Neural crest cell (in vitro differentiated cells): Measurements from ENCODE around the gene MTREX. TPM values are rescaled to one million over a fixed set of nuclear protein-coding genes. Genes with fewer than 3 reads are reported as not detected.

Experiments used
- DNase-seq: peaks from one replicate; pipeline ENCODE4 v3.0.0; 2021; ENCODE audit warnings: low read depth, mixed read lengths, low spot score
- H3K27ac Mint-ChIP-seq: one replicate; pipeline ENCODE4 v1.8.0; 2021; ENCODE audit warnings: mild to moderate bottlenecking, mixed read lengths; ENCODE audit not compliant: unreplicated experiment
- H3K27me3 Mint-ChIP-seq: 2 replicates; pipeline ENCODE4 v1.8.0; 2021; ENCODE audit warnings: low read depth, mild to moderate bottlenecking, mixed read lengths
- H3K36me3 Mint-ChIP-seq: 2 replicates; pipeline ENCODE4 v1.8.0; 2021; ENCODE audit warnings: low read depth, mild to moderate bottlenecking, mixed read lengths
- H3K4me1 Mint-ChIP-seq: 2 replicates; pipeline ENCODE4 v1.8.0; 2021; ENCODE audit warnings: mixed read lengths
- H3K4me3 Mint-ChIP-seq: one replicate; pipeline ENCODE4 v1.8.0; 2021; ENCODE audit warnings: mild to moderate bottlenecking, mixed read lengths
- H3K9me3 Mint-ChIP-seq: 2 replicates; pipeline ENCODE4 v1.8.0; 2021; ENCODE audit warnings: mixed read lengths
- CTCF ChIP-seq: fragments of 200-600 bp; sonication (generic); conservative IDR thresholded peaks from 2 replicates; pipeline ENCODE4 v1.5.0; 2021; ENCODE audit warnings: antibody characterized with exemption, mild to moderate bottlenecking
- total RNA-seq: library from RNA; stranded (reverse); gene quantifications from 2 replicates; pipeline ENCODE4 v1.2.1, GENCODE V29; 2021

Gene MTREX
- total RNA-seq, 1 donor from 2014 or later: 101 TPM

GRCh38 chr5:55453211-55453610 is 145.4 kb downstream of the MTREX start:
- Mint-ChIP-seq H3K27ac (no peak overlapping the region), H3K36me3 (peaks cover 13% of the 10 kb centered on the region), H3K27me3 (no peaks in the 10 kb centered on the region), H3K4me1 (peaks cover 15% of the 10 kb centered on the region), H3K4me3 (no peak overlapping the region), H3K9me3 (no peaks in the 10 kb centered on the region)
- no peak for DNase-seq
- TF ChIP-seq CTCF: no peak

- peaks cover 18% of the 10 kb centered on the region for H3K4me1 Mint-ChIP-seq
- H3K9me3 Mint-ChIP-seq: no peaks in the 10 kb centered on the region
- no peak for TF ChIP-seq CTCF
- peaks cover 16% of the 10 kb centered on the region for H3K36me3 Mint-ChIP-seq
- no peak overlapping the region for H3K27ac Mint-ChIP-seq
- H3K4me3 Mint-ChIP-seq: no peak overlapping the region
- DNase-seq: no peak
- H3K27me3 Mint-ChIP-seq: no peaks in the 10 kb centered on the region
Observed at GRCh38 chr5:55454282-55454681, 146.5 kb downstream of the MTREX start.

- Mint-ChIP-seq H3K27me3 (no peaks in the 10 kb centered on the region), H3K36me3 (peaks cover 9% of the 10 kb centered on the region), H3K4me1 (peaks cover 28% of the 10 kb centered on the region), H3K9me3 (no peaks in the 10 kb centered on the region), H3K4me3 (no peak overlapping the region), H3K27ac (no peak overlapping the region)
- DNase-seq: no peak
- TF ChIP-seq CTCF: no peak
Observed at GRCh38 chr5:55456216-55456895, 148.6 kb downstream of the MTREX start.

- peaks cover 18% of the 10 kb centered on the region for H3K4me1 Mint-ChIP-seq
- H3K4me3 Mint-ChIP-seq: no peak overlapping the region
- H3K36me3 Mint-ChIP-seq: peaks cover 6% of the 10 kb centered on the region
- no peak for TF ChIP-seq CTCF
- H3K27ac Mint-ChIP-seq: no peak overlapping the region
- H3K27me3 Mint-ChIP-seq: no peaks in the 10 kb centered on the region
- H3K9me3 Mint-ChIP-seq: no peaks in the 10 kb centered on the region
- no peak for DNase-seq
Observed at GRCh38 chr5:55459572-55459971, 151.8 kb downstream of the MTREX start.

- Mint-ChIP-seq H3K27ac (no peak overlapping the region), H3K9me3 (no peaks in the 10 kb centered on the region), H3K4me1 (peaks cover 13% of the 10 kb centered on the region), H3K36me3 (peaks cover 4% of the 10 kb centered on the region), H3K27me3 (no peaks in the 10 kb centered on the region), H3K4me3 (no peak overlapping the region)
- TF ChIP-seq CTCF: no peak
- no peak for DNase-seq
Observed at GRCh38 chr5:55463613-55464012, 155.8 kb downstream of the MTREX start.
